B cell (primary cell): ENCODE measurements around the gene SMG9. TPM values are rescaled to one million over a fixed set of nuclear protein-coding genes. Genes with fewer than 3 reads are reported as not detected.

ENCODE experiments used
- ATAC-seq: fragments of 200-7000 bp; cut with Tn5 transposase; one replicate; pipeline ENCODE4 v1.10.0; 2021; ENCODE audit warnings: low read depth, mild to moderate bottlenecking, moderate number of reproducible peaks, moderate library complexity
- CTCF ChIA-PET: fragments of 350-600 bp; sonication (Branson Sonifier 250); formaldehyde crosslinking; loops from one replicate; lab custom pipeline; 2021; ENCODE audit warnings: antibody characterized with exemption, inconsistent platforms; lab: Charles Lee
- POLR2A ChIA-PET: fragments of 350-600 bp; sonication (Branson Sonifier 250); formaldehyde crosslinking; loops from one replicate; lab custom pipeline; 2021; ENCODE audit warnings: antibody characterized with exemption; lab: Charles Lee
- DNase-seq: peaks from one replicate; pipeline ENCODE4 v3.0.0; 2013
- H2AFZ ChIP-seq: 2 replicates; pipeline ENCODE4 v1.6.1; 2012; ENCODE audit warnings: mild to moderate bottlenecking, low read depth, low read length; ENCODE audit not compliant: insufficient read depth, poor library complexity, severe bottlenecking
- H3K27ac ChIP-seq, 2 donors: 1 replicate in 1 of 2; 2 replicates in 1 of 2; pipeline ENCODE4 v1.5.1; 2012 to 2013; ENCODE audit warnings: low read length in 2 of 2, mild to moderate bottlenecking in 2 of 2, moderate library complexity in 1 of 2
- H3K27me3 ChIP-seq, 4 experiments: fragments of 200-600 bp in 1 of 4; sonication (generic) in 1 of 4; replicated peaks in 1 of 4; 1 replicate in 2 of 4; 2 replicates in 2 of 4; pipeline versions ENCODE4 v1.6.1 to v1.7.0; 2013 to 2016; ENCODE audit warnings: low read length in 3 of 4, mild to moderate bottlenecking in 2 of 4, mixed read lengths in 1 of 4, moderate library complexity in 1 of 4; ENCODE audit not compliant: insufficient read depth in 4 of 4, control insufficient read depth in 3 of 4; ENCODE audit errors: control extremely low read depth in 1 of 4
- H3K36me3 ChIP-seq, 2 experiments: replicated peaks in 1 of 2; 1 replicate in 1 of 2; 2 replicates in 1 of 2; pipeline versions ENCODE4 v1.6.1 to v1.7.1; 2013; ENCODE audit warnings: low read length in 1 of 2; ENCODE audit not compliant: insufficient read depth in 2 of 2, control insufficient read depth in 1 of 2; ENCODE audit errors: control extremely low read depth in 1 of 2, extremely low read depth in 1 of 2
- H3K4me1 ChIP-seq, 2 donors: fragments of 200-600 bp in 1 of 2; sonication (generic) in 1 of 2; 1 replicate in 1 of 2; 2 replicates in 1 of 2; pipeline versions ENCODE4 v1.5.1 to v1.6.1; 2013 to 2017; ENCODE audit warnings: low read length in 2 of 2; ENCODE audit not compliant: control insufficient read depth in 2 of 2, insufficient read depth in 2 of 2
- H3K4me2 ChIP-seq: replicated peaks from 2 replicates; pipeline ENCODE3; 2012; ENCODE audit warnings: mild to moderate bottlenecking, low read depth, low read length; ENCODE audit not compliant: poor library complexity, severe bottlenecking
- H3K4me3 ChIP-seq, 5 experiments: fragments of 200-600 bp in 1 of 5; sonication (generic) in 1 of 5; 1 replicate in 3 of 5; 2 replicates in 2 of 5; pipeline versions ENCODE4 v1.5.1 to v1.7.0; 2011 to 2016; ENCODE audit warnings: low read length in 4 of 5, mild to moderate bottlenecking in 4 of 5, low read depth in 2 of 5, control low read depth in 1 of 5, moderate library complexity in 1 of 5; ENCODE audit not compliant: insufficient read depth in 1 of 5; ENCODE audit errors: control extremely low read depth in 1 of 5, extremely low read depth in 1 of 5
- H3K79me2 ChIP-seq: fragments of 200-600 bp; sonication (generic); one replicate; pipeline ENCODE4 v1.6.0; 2016; ENCODE audit warnings: low read length; ENCODE audit not compliant: control insufficient read depth, insufficient read depth
- H3K9ac ChIP-seq: fragments of 200-600 bp; sonication (generic); 2 replicates; pipeline ENCODE4 v1.6.1; 2017; ENCODE audit warnings: mild to moderate bottlenecking, low read length, moderate library complexity
- H3K9me3 ChIP-seq, 3 donors: one replicate each; pipeline versions ENCODE4 v1.6.1 to v1.7.1; 2013; ENCODE audit warnings: low read length in 2 of 3; ENCODE audit not compliant: control insufficient read depth in 2 of 3, insufficient read depth in 1 of 3; ENCODE audit errors: control extremely low read depth in 1 of 3
- H4K20me1 ChIP-seq: 2 replicates; pipeline ENCODE4 v1.6.0; 2012; ENCODE audit warnings: mild to moderate bottlenecking, low read length; ENCODE audit not compliant: insufficient read depth, control insufficient read depth, poor library complexity, severe bottlenecking
- H3K27ac Mint-ChIP-seq: one replicate; pipeline ENCODE4 v1.8.0; 2021; ENCODE audit warnings: mixed read lengths
- H3K27me3 Mint-ChIP-seq: one replicate; pipeline ENCODE4 v1.8.0; 2021; ENCODE audit warnings: mixed read lengths
- H3K4me1 Mint-ChIP-seq: one replicate; pipeline ENCODE4 v1.8.0; 2021; ENCODE audit warnings: mixed read lengths
- H3K4me3 Mint-ChIP-seq: one replicate; pipeline ENCODE4 v1.8.0; 2021; ENCODE audit warnings: mixed read lengths
- H3K9me3 Mint-ChIP-seq: one replicate; pipeline ENCODE4 v1.8.0; 2022; ENCODE audit warnings: mixed read lengths; ENCODE audit not compliant: insufficient read depth
- CTCF ChIP-seq: fragments of 200-600 bp; IDR thresholded peaks from one replicate; pipeline ENCODE4 v1.8.0; 2022; ENCODE audit warnings: antibody characterized with exemption, mild to moderate bottlenecking
- EZH2 ChIP-seq: IDR thresholded peaks from 2 replicates; pipeline ENCODE4 v1.6.1; 2012; ENCODE audit warnings: borderline replicate concordance, low read depth, mild to moderate bottlenecking, moderate library complexity, low read length; ENCODE audit not compliant: insufficient read depth, poor library complexity, severe bottlenecking
- WGBS: methylation state at CpG from one replicate; pipeline ENCODE4 v1.1.5; 2013; ENCODE audit warnings: missing lambda C conversion rate; ENCODE audit not compliant: insufficient coverage; 5-methylcytosine and 5-hydroxymethylcytosine counted together
- intact Hi-C: fragments of 100-400 bp; cut with micrococcal nuclease; formaldehyde crosslinking; loops from one replicate; pipeline ENCODE4 v1.10.0; 2022
- polyA plus RNA-seq: library from polyadenylated mRNA; depleted of rRNA; stranded (reverse); fragments of >200 nt; gene quantifications from 2 replicates; pipeline ENCODE4 v1.2.3, GENCODE V29; 2012
- total RNA-seq, 2 donors: library from RNA; stranded (reverse); fragments of 120-200 nt in 1 of 2; gene quantifications; 1 replicate in 1 of 2; 2 replicates in 1 of 2; pipeline versions ENCODE4 v1.2.3 to v1.2.4, GENCODE V29; 2013 to 2022

Gene SMG9
- total and polyA plus RNA-seq, 2 donors (not counting 1 experiment from before 2014, with no cell fraction given), result 33.9 to 87.5 TPM

DNA sequence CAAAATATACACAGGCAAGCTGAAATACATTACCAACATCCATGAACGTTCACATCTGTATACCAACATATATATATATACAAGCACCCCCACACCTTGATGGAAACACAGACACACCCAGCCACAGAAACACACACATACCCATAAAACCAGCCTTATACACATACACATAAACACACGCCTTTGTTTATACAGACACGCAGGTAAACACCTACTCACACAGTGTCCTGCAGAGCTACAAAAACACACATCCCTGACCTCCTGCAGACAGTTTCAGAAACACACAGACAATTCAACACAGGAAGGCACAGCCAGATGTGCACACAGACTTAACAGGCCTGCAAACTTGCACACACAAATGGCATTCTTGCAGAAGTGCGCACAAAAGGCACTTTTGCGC is 60.2 kb downstream of the SMG9 start:
- CTCF ChIA-PET, result no interaction called here
- Mint-ChIP-seq H3K4me1 (peaks cover 3% of the 10 kb centered on the region), H3K9me3 (peaks cover 6% of the 10 kb centered on the region), H3K27me3 (peaks cover 29% of the 10 kb centered on the region), H3K4me3 (no peak overlapping the region), H3K27ac (no peak overlapping the region)
- H3K4me1 ChIP-seq, result peaks cover 5 to 7% of the 10 kb centered on the region in 2 donors
- H3K27me3 ChIP-seq, result peaks cover 0 to 14% (median 0%) of the 10 kb centered on the region in 4 experiments
- H3K9ac ChIP-seq, result no peak overlapping the region
- WGBS, result 94% methylated on average over 5 of the region's 5 CpGs
- POLR2A ChIA-PET, result no interaction called here
- ATAC-seq (no peak), DNase-seq (no peak)
- no peak overlapping the region for H2AFZ ChIP-seq
- H3K36me3 ChIP-seq, result no peaks in the 10 kb centered on the region
- H4K20me1 ChIP-seq, result no peaks in the 10 kb centered on the region
- no peak overlapping the region for H3K27ac ChIP-seq
- intact Hi-C loops, result no loop called here
- H3K9me3 ChIP-seq, result peaks cover 2 to 27% (median 18%) of the 10 kb centered on the region in 3 donors
- no peak overlapping the region for H3K4me2 ChIP-seq
- H3K4me3 ChIP-seq, result no peak overlapping the region
- H3K79me2 ChIP-seq, result no peaks in the 10 kb centered on the region
- TF ChIP-seq CTCF (no peak), EZH2 (no peak)

DNA sequence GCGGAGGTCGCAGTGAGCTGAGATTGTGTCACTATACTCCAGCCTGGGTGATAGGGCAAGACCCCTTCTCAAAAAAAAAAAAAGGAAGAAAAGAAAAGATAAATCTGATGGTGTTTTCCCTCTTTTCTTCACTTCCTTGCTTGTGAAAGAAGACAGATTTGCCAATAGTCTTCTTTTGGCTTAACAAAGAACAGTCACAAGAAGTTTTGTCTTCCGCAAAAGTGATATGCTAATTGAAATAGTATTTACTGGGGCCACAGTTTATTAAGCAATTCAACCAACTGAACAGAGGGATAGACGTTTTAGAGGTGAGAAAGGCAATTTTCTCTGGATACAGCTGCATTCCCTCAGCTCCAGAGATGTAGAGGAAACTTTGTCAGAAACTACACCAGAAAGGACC is 61.9 kb downstream of the SMG9 start:
- Histone ChIP-seq H3K4me1 (no peaks in the 10 kb centered on the region), H3K4me2 (no peak overlapping the region), H3K9ac (no peak overlapping the region), H4K20me1 (no peaks in the 10 kb centered on the region), H2AFZ (no peak overlapping the region), H3K4me3 (no peak overlapping the region), H3K9me3 (peaks cover 2 to 27% (median 18%) of the 10 kb centered on the region in 3 donors), H3K27ac (no peak overlapping the region), H3K36me3 (no peaks in the 10 kb centered on the region), H3K79me2 (no peaks in the 10 kb centered on the region), H3K27me3 (peaks cover 0 to 5% (median 0%) of the 10 kb centered on the region in 4 experiments)
- ChIA-PET CTCF (interaction anchor here (0.6 to 0.7 kb wide), 2 partner anchors 652 to 670 kb away, joined by 3 read pairs; no protein-coding TSS in a partner anchor), POLR2A (no interaction called here)
- Mint-ChIP-seq H3K9me3 (peaks cover 6% of the 10 kb centered on the region), H3K4me1 (no peaks in the 10 kb centered on the region), H3K27ac (no peak overlapping the region), H3K4me3 (no peak overlapping the region), H3K27me3 (peaks cover 22% of the 10 kb centered on the region)
- intact Hi-C loops, result no loop called here
- no peak for ATAC-seq
- no CpG with 5 or more reads among the region's 4 CpGs for WGBS
- TF ChIP-seq EZH2 (no peak), CTCF (no peak)
- no peak for DNase-seq
